SKM-1 (cell line): ENCODE measurements around the gene ST7L.

Source experiments
- DNase-seq: peaks from one replicate; lab custom pipeline; 2025; ENCODE audit not compliant: unreplicated experiment; lab: John Stamatoyannopoulos, UW

Gene ST7L

DNA sequence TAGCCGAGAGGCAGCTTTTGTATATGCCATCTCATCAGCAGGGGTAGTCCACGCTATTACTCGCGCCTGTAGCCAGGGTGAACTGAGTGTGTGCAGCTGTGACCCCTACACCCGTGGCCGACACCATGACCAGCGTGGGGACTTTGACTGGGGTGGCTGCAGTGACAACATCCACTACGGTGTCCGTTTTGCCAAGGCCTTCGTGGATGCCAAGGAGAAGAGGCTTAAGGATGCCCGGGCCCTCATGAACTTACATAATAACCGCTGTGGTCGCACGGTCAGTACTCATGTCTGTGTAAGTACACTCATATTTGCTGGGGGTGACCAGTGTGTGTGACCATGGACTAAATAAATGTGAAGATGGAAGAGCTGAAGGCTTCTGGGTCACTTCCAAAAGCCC is 102.8 kb downstream of the ST7L start:
- no peak for DNase-seq

DNA sequence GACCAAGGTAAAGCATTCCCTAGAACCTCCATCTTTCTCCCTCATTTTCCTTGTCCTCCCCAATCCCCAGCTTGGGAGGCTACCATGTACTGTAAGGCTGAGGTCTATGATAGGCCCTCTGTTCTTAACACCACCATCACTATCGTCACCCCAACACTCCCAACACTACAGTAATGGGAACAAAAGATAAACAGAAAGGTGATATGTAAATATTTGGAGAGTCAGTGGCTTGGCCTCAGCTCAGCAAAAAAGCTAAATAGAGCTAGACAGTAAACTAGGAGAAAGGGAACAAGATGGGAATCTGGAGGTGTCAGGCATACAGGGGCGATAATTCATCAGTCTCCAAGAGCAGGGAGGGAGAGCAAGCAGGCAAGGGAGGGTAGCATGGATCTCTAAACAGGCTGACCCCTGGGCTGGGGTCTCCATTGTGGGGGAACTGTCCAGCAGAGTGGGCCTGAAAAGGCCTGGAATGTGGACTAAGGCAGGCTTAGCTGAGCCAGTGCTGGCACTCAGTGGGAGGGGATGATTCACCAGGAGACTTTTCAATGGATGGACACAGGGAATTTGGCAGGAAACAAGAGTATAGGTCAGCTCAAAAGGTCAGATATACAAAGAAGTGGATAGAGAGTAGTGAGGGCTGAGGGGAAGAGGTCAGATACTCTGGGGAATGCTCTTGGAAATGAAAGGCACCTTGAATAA is 103.5 kb downstream of the ST7L start:
- DNase-seq: no peak

DNA sequence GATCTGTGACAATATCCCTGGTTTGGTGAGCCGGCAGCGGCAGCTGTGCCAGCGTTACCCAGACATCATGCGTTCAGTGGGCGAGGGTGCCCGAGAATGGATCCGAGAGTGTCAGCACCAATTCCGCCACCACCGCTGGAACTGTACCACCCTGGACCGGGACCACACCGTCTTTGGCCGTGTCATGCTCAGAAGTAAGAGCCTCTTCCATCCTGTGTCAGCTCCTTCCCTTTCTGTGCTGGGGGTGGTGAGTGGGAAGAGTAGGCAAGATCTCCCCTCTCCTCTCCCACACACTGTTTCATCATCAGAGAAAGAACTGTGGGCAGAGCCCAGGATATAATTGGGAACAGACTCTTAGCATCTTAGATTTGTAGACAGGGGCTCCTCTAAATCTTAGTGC is 104.0 kb downstream of the ST7L start:
- no peak for DNase-seq

DNA sequence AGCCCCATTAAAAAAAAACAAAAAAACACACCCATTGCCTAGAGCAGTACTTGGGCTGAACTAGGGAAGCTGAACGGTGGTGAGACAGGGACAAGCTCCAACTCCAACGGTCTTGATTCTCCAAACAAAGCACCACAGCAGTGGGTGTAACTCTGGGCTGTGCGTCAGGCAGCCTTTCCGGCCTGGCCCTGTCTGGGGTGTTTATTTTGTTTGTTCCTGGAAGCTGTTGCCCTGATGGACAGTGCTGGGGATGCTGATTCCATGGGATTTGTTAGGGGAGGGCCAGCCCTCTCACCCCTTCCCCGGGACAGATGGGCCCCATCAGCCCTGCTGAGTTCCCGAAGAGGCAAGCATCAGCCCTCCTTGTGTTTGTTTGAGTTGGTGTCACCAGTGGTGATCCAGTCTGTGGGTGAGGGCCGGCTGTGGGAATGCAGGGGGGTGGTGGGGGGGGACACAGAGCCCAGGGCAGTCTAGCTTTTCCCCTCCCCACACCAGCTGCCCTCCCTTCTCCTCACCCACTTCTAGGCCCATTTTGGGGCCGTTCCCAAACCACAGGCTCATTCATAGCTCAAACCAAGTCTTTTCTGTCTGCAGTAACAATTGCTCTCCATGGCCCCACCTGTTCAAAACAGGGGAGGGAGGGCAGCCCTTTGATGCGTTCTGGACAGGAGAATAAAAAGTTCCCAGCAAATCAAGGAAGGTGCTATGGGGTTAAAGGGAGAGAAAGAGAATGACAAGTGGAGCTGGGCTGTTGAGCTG is 105.7 kb downstream of the ST7L start:
- DNase-seq: no peak

DNA sequence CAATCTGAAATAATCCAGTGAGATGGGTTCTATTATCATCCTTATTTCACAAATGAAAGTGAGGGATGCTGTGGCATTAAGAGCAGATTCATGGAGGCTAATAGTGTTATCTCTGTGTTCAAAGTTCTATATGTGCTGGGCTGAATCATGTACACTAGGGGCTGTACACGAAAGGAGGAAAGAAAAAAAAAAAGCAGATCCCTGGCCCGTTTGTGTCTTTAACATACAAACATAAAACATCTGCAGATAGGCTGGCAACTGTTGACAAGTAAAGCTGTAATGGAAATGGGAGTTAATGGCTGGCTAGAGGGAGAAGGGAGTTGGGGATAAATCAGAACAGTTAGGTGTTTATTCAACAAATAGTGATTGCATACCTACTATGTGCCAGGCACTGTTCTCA is 107.0 kb downstream of the ST7L start:
- DNase-seq: no peak

DNA sequence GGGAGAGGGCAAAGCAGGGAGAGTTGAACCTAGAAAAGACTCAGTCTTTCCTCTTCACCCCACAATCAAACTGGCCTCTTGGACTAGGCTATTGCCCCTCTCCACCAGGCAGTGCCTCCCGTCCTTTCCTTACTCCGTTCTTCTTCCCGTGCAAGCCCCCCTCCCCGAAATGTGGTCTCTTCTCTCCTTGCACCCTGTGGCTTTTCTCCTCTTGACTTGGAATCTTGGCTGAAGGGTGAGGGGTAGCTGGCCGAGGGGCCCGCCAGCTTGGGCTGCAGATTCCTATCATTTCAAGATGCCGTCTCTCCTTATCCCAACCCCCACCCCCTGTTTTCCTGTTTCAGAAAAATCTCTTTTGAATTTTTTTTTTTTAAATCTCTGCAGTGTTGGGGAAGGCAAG is 108.6 kb downstream of the ST7L start:
- no peak for DNase-seq

DNA sequence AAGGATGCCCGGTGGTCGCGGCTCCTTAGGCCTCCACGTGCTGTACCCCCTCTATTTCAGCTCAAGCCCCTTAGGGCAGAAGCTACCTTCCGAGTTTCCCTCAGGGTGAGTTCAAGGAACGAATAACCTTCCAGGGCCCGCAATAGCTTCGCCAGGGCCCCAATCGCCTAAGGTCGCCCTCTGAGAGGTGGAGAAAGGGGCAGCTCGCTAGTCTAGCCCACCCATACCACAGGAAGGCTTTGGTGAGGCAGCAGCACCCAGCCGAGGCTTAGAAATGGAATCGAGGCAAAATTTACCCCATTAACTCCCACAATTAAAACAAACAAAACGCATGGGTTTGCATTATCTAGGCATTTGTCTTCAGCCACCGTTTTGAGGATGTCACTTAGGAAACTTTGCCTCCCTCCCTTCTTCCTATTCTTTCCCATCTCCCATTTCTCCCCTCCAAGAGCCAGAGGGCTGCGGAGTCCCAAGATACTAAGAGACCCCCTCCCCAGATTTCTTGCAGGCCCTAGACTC is 109.2 kb downstream of the ST7L start:
- DNase-seq: no peak

DNA sequence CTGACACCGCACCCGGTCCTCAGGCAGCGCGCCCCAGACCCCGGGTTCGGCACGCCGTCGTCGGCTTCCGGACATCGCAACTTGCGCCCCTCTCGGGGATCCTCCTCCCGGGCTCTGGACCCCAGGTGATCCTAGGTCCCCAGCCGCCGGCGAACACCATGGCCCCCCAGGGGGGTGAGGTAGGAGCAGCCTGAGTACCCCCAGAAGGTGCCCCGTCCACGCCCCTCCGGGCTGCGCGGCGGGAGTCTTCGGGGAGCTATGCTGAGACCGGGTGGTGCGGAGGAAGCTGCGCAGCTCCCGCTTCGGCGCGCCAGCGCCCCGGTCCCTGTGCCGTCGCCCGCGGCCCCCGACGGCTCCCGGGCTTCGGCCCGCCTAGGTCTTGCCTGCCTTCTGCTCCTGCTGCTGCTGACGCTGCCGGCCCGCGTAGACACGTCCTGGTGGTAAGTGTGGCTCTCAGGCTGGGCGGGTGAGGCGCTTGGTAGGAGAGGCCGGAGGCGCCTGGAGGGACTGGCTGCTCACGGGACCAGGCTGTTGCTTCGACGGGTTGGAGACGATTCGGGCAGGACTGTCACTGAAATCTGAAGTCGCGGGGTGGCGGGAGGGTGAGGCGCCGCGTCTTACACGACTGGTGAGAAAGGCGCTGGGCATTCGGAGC is 109.8 kb downstream of the ST7L start:
- DNase-seq: no peak

DNA sequence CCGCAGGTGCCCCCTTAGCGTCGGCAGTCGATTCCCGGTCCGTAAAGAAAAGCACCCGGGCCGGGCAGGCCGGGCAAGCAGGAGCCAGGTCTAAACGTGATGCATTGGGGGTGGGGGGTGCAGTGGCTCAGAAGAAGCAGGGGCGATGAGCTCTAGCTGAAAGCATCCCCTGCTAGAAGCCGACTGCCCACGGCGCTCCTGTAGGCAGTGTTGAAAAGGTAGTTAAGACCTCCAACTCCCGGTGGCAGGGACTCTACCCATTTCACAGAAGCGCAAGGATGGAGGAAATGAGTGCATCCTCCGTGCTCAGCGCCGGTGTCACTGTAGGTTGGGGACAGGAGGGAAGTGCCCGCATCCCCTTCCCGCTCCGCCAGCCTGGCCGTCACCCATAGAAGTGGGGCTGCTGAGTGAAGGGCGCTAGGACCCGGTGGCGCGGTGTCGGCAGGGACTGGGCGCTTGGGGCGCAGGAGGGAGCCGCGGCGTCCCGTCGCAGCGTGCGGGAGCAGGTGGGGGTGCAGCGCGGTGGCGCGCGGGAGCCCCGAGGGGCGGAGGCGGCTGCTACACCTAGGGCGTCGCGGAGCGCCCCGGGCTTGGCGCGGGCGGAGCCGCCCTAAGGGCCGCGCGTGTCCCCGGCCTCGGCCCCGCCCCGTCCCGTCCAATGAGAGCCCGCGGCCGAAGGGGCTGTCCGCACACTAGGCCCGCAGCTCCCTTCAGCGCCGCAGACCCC is 110.5 kb downstream of the ST7L start, which contains the start of gene WNT2B:
Gene WNT2B (plus strand): TSS at position 688 of the 727 bp plus-strand sequence. CDS start 298 bp downstream, outside the sequence.
- no peak for DNase-seq

DNA sequence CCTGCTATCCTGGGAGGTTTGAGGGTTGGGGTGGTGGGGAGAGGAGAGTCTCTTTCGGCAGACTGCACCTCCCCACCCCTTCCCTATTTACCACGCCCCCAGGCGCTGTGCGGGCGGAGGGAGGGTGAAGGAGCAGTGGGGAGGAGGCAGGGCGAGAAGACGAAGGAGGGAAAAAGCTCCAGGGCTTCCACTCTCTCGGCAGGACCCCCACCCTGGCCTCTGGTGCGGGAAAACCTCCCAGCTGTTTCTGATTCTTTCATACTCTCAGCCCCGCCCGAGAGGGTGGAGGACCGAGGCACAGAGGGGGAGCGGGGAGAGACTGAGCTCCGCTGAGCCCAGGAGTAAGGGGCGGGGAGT is 111.0 kb downstream of the ST7L start:
- DNase-seq: no peak

DNA sequence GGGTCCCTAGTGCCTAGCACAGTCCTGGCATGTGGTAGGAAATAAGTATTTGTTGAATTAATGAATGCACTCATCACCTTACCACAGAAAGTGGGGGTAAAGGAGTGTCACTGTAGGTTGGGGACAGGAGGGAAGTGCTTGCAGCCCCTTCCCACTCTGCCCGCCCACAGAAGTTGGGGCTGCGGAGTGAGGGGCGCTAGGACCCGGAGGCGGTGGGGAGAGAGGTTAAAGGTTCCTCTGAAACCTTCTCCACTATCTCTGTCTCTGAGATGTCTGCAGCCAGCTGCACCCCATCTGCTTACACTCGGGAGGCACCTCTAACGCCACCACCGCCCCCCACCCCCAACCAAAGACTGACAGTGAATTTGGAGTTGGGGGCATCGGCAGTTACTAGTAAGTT is 111.6 kb downstream of the ST7L start:
- DNase-seq: no peak

DNA sequence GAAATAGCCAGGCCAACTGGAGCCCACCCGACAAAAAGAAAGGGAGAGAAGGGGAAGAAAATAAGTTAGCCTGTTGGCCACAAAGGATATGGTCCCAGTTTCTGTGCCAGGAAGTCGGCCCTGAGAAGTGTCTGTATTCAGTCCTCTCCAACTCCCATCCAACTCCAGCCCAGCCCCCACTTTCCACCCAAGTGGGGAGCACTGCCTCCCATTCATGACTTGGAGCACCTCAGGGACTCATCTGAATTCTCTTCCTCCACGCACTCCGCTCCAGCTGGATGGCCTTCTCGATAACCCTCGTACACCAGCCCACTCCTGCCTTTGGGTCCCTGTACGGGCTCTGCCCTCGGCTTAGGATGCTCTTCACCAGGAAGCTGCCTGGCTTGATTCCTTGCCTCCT is 112.2 kb downstream of the ST7L start:
- no peak for DNase-seq

DNA sequence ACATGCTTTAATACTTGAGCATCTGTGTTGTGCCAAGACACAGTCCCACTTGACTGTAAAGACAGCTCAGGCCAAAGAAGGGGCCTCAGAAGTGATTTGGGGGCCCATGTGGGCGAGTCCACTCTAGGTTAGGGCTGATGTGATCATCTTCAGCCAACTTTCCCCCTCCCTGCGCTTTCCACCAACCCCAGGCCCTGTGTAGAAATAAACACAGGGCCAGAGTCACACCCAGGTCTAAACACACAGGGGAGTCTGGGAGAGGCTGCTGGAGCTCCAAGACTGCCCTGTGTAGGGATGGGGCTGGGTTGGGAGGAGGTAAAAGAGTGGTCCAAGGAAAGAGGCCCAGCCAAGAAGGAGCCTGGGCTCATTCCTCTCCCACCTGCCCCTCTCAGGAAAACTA is 112.6 kb downstream of the ST7L start:
- no peak for DNase-seq

DNA sequence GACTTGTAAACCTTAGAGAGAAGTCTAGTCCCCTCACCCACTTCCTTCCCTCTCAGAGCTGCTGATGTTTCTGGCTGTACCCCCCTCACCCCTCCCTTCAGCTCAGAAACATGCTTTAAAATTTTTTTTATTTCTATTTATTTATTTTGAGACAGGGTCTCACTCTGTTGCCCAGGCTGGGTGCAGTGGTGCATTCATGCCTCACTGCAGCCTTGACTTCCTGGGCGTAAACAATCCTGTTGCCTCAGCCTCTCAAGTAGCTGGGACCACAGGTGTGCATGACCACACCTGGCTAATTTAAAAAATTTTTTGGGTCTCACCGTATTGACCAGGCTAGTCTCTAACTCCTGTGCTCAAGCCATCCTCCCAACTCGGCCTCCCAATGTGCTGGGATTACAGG is 113.1 kb downstream of the ST7L start:
- no peak for DNase-seq

DNA sequence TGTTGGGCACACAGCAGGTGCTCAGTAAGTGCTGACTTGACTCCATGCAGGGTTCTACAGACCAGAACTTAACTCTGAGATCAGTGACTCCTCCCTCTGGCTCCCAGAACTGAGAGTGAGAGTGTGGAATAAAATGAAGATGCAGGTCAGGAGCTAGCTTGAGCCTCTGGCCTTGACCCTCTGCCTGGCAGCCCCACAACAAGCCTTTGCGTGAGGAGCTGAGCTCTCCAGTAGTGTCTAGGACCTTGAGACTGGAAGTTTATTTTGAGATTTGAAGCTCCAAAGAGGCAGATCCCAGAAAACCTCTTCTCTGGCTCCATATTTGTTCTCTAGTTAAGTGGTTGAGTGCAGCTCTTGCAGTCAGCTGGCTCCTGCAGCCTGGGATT is 113.5 kb downstream of the ST7L start:
- no peak for DNase-seq

DNA sequence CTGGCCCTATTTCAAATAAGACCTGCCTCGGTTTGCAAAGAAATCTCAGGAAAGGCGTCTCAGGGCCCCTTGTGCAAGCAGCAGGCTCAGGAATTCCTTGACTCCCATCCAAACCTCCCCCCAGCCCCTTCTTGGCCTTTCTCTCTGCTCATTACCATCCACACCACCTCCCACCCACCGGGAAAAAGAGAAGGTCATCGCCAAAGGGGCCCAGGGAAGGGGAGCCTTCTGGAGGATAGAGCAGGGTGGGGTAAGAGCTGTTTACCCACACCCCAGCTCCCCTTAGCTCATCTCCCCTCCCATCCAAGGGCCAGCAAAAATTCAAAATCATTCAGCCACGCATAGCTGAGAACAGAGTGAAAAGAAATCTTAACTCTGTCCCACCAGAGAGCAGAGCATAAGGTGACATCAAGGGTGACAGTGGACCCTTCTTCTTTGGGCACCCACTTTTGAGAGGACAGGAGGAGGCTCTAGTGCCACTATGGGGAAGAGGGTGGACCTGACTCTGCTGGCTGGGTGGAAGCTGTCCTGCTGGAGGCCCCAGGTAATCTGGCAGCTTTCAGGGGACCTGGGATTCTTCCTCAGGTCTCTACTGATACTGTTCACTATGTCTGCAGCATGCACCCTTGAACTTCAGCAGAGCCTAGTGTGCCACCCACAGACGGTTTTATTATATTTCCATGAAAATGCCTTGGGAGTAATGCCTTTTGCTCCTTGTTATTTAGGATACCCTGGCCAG is 114.1 kb downstream of the ST7L start:
- DNase-seq: no peak

DNA sequence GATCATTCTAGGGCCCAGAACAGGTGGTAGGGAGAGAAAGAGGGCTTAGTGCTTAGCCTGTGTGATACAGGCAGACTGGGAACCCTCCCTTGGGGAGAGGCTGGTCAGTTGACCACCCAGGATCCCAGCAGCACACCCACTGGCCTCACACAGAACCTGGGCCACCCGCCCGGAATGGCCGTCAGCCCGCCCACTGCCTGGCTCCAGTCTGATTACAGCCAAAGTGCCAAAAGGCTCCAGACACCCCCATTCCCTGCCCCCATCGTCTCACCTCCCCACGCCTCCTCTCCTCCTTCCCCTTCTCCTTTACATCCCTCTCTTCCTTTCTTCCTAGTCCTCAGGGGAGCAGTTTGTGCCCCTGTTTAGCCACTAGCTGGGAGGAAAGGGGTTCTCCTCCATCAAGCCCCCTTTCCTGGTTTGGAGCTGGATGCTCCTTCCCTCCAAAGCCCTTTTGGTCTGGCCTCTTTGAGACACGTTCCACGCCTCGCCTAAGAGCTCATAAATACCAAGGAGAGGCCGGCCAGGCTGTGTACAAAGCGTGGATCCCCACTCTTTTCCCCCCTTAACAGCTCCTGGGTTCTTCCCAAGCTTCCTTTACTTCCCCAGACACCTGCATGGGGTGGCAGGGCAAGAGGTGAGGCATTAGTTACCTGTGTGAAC is 114.8 kb downstream of the ST7L start:
- no peak for DNase-seq

DNA sequence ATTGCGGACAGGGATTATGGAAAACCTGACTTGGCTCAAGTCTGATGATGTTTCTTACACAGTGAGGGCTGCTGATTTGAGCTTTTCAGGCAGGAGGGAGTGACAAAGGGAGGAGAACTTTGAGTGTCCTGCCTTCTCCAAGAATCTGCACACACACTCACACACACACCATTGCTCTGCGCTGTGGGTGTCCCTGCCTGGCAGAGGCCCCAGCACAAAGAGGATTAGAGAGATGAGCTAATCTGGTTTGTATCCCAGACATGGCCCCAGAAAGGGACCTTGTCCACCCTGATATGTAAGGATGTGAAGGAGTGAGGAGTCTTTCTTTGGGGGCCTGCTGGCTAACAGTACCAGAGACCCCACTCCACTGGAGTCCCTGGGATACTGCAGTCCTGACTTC is 116.1 kb downstream of the ST7L start:
- no peak for DNase-seq

DNA sequence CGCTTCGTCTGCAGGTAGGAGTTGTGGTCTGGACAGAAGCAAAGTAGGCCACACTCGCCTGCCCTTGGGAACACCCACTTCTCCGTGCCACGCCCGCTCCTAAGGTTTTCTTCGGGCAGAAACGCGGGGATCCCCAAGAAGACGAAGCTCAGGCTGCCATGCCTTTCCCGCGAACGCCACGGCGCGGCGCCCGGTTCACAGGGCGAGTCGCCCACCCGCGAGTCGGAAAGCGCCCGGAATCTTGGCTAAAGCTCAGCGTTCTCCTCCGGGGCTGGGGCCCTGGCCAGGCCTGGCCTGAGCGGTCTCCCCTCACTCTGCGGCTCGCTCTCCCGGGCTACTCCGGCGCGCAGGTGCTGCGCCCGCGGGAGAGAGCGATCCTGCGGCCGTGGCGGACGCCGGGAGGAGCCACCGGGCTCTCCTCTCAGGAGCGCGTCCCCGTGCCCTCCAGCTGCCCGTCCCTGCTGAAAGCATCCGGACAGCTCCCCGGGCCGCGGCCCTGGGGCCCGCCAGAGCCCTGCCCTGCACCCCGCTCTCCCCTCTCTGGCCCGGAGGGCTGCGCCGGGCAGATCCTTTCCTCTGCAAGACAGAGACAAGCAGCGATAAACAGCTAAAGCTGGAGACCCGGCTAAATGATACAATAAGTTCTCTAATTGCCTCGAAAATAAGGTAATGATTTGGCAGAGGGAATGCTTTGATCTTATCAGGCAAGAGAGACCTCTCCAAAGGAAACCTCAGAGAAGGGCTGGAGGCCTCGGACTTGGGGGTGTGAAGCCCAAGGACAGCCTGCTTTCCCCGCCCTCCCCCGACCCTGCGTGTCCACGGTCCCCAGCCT is 116.9 kb downstream of the ST7L start:
- no peak for DNase-seq
